HG03520 (cell line): ENCODE results near the gene CMKLR1.

Experiments used
- ATAC-seq: cut with Tn5 transposase; IDR thresholded peaks from one replicate; pipeline ENCODE4 v1.9.1; 2021; ENCODE audit warnings: mild to moderate bottlenecking, moderate library complexity; ENCODE audit not compliant: unreplicated experiment

The CMKLR1 gene

DNA sequence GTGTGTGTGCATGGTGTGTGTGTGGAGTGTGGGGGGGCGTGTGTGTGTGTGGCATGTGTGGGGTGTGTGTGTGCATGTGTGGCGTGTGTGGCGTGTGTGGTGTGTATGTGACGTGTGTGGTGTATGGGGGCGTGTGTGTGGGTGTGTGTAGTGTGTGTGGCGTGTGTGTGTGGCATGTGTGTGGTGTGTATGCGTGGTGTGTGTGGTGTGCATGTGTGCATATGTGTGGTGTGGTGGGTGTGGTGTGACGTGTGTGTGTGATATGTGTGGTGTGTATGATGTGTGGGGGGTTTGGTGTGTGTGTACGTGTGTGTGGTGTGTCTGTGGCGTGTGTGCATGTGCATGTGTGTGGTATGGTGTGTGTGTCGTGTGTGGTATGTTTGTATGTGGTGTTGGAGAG lies 24.1 kb upstream of the CMKLR1 start:
- no peak for ATAC-seq

DNA sequence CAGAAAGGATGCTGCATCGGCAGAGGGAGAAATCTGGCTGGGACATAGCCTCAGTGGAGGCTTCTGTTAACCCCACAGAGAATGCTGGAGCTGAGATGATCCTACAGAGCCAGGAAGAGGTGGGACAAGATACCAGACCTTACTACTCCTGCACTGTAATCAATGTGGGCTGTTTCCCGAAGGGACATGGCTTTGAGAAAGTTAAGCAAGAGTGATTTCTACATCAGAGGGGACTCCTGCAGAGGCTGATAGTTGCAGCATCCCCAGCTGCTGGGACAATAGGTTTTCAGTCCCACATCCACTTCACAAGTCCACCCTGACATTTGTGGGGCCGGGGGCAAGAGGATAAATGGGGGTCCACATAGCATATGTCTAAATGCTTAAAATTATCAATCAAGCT lies 22.5 kb upstream of the CMKLR1 start:
- no peak for ATAC-seq

DNA sequence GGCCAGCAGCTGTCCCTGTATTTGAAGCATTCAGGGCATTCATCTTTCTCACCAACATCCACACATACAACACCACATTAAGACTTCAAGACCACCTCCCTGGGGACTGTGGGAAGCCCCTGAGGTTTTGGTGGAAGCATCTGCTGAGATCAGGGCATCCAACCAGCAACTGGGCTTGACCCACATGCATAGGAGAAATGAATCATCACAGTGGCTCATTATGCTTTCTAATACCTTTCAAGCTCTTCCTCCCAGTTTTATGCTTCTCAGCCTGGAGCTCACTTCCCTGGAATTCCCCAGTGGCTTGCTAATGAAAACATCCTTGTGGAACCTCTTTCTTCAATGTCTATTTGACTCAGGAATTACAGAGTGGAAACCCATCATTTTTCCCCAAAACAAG lies 21.4 kb upstream of the CMKLR1 start:
- no peak for ATAC-seq

DNA sequence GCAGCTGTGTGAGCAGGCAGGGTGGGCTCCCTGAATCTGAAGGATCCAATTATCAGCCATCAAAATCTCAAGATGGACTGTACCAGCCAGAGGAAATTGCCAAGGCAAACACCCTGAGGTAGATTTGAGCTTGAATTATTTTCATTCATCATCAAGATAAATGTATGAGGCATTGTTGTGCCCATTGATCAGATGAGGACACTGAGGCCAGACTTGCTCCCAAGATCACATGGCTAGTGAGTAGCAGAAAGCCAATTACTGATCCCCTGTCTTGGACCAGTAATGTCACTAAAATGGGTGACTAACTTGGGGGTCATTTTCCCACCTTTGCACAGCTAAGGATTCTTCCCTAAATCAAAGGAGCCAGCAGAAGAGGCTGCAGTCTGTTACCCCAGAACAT lies 20.9 kb upstream of the CMKLR1 start:
- ATAC-seq = no peak

DNA sequence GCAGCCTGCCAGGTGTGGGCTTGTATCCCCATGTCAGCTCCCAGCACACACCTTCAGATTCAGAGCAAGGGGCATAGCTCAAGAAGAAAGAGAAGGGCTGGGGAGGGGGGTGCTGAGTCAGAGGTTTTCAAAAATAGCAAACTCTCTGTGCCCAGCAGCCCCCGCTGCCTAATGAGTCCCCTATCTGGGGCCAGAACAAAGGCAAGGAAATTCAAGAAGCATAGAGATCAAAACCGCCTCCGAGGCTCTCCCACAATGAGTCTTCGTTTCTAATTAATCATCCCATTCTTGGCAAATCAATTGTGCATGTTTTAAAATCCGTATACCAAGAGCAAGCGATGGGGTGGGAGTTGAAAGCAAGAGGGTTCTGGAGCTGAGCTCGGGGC lies 19.5 kb upstream of the CMKLR1 start:
- no peak for ATAC-seq

DNA sequence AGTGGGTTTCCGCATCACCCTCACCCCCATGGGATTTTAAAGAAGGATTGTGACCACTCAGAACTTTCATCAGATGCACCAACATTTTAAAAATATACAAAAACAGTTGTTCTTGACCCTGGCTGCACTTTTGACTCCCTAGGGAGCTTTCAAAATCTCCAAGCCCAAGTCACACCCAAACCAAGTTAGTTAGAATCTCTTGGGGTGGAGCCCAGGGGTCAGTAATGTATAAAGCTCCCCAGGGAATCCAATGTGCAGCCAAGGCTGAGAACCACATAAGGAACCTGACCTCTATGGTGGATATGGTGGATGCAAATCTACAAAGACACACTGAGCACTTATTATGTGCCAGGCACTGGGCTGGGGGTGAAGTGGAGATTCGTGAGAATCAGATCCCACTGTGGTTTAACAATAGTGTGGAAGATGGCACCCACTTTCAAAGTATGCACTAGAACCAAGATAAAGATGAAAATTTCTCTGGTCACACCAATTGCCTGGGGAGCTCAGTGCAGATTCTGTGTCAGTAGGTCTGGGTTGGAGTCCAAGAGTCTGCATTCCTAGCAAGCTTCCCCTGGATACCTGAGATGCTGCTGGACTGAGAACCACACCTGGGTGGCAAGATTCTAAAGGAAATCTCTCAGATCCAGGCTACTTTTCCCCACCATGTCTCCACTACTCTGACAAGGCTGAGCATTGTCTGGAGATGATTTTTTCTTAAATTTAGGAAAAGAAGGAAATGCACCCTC lies 18.9 kb upstream of the CMKLR1 start:
- ATAC-seq = no peak

DNA sequence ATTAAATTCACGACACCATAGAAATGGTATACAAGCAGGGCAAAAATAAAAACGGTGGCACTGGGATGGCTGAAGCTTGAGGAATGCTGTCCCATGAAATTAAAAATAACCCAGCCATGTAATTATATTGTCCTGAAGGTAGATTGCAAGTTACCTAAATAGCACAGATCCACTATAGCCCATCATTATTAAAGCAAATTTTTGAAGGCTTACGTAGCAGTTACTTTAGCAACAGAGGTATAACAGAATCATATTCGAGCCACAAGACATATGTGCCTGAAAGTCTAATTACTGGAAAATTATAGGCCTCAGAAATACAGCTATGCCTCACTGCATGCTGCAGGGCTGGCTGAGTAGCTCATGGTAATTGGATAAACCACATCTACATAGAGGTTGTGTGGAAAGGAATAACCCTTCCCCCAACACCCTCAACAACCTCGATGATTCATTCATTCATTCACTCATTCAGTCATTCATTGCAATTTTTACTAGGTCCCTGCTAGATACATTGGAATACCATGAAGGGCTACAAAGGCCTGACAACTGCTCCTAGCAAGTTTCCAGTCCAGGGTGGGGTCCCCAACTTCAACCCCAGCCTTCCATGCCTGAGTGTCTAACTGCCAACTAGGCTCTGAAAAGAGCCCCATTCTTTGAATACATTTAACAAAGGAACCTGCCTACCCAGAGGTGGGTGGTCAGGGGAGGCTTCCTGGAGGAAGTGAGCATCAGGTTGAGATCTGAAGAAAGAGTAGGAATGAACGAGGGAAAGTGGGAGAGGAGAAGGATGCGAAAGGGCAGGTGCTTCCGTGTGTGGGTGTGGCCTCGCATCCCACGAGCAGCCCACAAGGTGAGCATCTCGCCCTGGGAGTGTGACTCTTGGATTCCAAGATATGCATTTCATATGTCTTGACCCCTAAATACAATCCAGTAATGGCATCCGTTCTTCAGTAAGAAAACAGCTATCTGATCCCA lies 18.0 kb upstream of the CMKLR1 start:
- ATAC-seq = no peak

DNA sequence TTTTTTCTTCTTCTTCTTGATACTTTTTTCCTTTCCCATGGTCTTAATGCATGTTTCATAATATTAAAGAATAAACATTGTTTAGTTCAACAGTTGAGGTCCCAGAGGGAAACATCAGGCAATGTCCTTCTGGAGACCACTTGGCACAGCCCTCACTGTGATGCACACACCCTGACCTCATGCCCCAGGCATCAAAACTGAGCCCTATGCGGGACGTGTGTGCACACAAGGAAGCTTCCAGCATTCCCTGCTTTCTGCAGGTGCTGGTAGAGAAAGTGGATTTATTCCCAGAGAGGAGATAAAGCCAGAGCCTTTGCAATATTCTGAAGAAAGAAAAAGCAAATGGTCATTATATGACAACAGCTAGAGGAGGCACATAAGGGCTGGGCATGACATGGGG lies 16.0 kb upstream of the CMKLR1 start:
- ATAC-seq = no peak

DNA sequence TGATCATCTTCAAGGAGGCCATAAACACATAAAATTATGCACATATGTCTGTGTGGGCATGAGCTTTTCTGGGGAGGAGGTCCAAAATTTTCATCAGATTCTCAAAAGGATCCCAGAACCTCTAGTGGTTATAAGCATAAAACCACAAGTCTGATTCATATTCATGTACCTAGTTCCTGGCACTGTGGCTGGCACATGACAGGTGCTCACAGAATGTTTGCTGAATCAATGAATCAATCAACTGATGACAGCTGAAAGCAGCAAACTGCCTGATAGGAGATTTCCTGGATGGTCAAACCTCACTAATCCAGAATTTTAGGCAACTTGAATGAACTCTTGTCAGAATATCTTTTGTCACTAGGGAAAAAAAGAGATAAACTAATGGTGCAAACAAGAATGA lies 13.5 kb upstream of the CMKLR1 start:
- no peak for ATAC-seq

DNA sequence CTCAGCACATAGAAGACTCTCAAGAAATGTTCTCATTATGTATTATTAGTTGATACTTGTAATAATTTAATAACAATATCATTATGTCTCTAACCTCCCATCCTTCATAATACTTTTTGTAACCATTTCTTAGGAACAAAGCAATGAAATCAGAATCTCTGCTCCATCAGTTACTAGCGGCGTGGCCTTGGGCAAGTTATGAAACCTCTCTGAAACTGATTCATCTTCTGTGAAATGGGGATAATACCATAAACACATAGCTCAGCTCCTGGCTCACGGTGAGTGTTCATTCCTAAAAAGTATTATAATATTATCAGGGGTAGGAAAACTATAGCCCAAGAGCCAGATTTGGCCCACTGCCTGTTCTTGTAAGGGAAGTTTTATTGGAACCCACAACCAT lies 11.4 kb upstream of the CMKLR1 start:
- ATAC-seq = no peak

DNA sequence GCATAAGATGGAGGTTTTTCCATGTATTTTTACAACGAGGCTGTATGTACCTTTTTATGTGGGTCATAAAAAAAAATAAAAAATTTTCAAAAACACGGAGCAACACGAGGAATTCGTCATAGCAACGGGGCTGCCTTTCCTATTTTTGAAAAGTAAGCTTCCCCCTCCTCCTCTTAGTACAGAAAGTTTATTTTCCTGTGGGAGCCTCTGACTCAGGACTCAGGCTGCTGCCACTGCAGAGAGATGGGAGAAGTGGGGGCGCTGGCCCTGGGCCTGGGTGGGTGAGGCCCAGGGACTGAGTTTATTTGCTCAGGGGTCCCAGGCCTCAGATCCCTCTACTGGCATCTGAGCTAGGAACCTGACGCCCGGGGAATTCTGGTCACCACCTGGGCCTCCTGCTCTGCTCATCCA lies 10.2 kb upstream of the CMKLR1 start:
- ATAC-seq = no peak

DNA sequence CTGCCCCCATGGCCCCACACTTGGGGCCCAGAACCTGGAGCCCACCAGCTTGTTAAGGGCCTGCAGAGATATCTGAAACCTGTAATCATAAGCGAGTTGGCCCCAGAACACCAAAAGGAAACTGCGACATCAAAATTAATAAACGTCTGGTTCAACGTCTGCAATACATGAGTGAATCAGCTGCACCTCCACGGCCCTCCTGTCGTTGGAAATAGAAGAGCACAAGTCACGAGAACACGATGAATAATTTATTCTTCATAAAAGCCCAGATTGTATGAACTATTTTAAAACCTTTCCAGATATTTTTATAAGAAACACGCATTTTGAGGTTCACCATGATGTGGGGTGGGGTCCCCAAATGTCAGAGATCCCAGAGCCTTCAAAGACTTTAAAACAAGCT lies 9.7 kb upstream of the CMKLR1 start:
- no peak for ATAC-seq

DNA sequence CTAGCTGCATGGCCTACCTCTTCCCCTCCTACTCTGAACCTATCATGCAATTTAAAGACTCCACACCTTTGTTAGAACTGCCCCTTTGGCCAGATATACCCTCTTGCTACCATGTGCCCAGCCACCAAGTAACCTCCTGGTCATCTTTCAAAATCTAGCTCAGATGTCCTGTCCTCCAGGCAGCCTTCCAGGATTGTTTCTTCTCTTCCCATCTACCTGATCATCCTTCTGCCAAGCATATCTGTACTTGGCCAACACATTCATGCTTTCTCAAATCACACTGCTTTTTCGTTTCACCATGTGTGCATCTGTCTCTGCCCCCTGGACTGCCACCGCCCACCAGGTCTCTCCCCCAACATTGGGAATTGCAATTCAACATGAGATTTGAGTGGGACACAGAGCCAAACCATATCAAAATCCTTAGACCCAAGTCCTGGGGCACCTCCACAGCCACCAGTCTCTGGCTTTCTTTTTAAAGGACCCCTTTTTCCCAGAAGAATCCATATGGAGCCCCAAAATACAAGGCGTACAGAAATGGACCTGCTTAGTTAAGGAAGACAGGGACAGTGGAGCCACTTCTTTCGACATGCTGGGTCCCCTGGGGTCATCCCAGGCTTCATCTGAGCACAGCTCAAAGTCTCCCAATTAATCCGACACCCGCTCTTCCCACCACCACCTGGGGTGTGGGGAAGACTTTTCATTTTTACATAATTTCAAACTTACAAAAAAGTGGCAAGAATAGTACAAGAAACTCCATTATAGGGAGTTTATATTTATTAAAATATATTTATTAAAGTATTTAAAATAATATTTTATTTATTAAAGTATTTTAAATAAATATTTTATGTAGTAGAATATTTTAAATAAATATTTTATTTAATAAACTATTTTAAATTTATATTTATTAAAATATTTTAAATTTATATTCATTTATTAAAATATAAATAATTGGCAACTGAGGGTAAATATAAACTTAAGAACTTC lies 7.9 kb upstream of the CMKLR1 start:
- ATAC-seq = no peak

DNA sequence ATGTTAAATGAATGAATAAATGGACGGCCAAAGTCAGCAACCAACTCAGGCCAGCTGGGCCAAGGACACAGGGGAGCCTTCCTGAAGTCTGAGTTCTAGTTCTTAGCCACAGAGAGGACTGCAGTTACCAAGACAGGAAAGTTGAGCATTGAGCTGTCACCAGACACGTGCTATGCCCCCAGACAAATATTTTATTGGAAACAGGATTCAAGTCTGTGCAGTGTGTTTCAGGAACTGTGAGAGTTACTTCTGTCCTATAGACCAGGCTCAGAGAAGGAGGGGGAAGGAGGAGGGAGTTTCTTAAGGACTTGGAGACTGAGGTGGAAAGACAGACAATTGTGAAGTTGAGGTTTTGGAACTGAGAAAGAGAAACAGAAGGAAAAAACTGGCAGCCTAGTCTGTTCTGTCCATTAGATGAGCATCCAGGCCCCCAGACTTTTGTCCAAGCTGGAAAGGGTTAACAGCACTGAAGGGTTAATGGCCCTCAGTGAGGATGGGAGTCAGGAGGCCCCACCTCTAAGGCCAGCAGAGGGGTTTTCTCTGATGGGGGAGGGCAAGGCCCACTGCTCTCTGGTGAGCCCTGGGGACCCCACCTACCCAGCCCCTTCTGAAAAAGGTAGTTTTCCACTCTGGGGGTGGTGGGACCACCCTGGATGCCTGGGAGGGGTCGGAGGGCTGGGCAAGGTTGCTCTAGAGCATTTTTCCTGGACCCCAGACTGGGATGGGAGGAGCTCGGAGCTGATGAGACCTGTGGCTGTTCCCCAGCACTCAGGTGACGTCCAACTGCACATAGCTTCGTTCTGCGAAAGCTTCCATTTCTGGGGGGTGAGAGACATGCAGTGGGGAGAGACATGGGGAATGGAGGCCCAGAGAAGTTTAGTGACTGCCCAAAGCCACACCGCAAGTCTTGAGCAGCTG lies 6.9 kb upstream of the CMKLR1 start:
- no peak for ATAC-seq

DNA sequence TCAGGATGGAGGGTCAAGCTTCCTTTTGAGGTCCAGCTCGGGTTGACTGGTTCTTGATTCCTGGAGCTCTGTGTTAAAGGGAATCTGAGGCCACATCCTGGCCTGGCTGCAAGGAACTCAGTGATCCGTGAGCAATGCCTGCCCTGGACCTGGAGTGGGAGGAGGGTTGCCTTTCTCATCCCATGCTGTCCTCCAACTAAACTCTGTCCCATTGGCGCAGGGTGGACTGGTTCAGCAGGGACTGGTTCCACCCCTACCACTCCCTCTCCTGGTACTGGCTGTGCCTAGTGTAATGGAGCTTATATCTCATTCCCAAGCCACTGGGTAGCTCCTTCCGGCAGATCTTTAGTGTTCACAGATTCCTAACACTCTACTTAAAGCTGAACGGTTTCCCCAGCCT lies 3.9 kb upstream of the CMKLR1 start:
- ATAC-seq = no peak

DNA sequence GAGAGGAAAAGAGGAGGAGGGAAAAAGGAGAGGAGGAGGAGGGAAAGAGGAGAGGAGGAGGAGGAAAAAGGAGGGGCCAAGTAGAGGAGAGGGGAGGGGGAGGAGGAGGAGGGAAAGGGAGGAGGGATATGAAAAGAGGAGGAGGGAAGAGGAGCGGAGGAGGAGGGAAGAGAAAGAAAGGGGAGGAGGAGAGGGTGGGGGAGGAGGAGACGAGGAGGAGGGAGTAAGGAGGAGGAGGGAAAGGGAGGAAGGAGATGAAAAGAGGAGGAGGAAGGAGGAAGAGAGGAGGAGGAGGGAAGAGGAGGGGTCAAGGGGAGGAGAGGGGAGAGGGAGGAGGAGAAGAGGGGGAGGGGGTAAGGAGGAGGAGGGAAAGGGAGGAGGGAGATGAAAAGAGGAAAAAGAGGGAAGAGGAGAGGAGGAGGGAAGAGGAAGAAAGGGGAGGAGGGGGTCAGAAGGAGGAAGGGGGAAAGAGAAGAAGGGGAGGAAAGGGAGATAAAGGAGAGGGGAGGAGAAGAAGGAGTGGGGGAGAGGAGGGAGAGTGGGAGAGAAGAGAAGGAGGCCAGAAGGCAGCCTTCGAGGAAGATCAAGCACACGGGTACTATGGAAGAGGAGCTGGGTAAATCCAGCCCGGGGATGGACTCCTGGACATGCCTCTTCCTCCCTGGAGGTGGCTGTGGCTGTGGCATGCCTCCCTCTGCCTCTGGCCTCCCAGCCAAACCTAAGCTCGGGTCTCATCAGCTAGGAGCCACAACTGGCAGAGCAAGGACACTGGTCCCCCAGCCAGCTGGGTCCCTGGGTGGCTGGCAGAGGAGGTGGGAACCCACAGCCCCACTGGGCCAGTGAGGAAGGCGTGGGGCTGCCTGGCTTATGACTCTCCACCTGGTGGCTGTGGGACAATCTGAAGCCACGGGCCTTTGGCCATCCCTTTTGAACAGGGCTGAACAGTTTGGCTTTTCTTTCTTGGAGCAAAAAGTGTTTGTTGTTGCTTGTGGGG lies 3.0 kb upstream of the CMKLR1 start:
- ATAC-seq = no peak

DNA sequence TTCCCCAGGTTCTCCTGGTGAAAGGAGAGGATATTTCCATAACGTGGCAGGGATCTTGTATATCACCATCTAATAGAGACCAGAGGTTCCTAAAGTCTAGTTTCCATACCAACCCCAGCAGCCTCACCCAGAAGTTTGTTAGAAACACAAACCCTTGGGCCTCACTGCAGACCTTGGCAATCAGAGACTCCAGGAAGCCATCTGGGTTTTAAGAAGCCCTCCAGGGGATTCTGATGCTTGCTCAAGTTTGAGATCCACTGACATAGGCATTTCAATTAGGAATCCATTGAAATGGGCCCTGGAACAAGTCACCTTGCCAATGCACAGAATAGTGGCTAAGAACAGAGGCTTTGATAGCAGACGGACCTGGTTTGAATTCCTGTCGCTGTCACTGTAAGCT lies 2.2 kb upstream of the CMKLR1 start:
- no peak for ATAC-seq

DNA sequence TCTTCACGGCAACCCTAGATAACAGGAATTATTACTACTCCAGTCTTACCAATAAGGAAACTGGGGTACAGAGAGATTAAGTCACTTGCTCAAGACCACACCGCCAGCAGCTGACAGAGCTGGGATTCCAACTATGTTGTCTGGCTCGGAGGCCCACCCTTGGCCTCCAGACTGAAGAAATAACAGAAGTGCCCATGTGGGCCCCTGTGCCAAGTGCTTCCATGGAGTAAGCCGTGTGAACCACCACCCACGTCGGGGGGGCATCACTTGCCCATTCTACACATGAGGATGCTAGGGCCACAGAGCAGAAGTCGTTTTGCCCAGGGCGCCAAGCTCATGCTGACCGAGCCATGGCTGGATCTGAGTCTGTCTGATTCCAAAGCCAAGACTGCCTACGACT lies 926 bp upstream of the CMKLR1 start:
- ATAC-seq = no peak
